ENCODE data around the gene MAPK10. TPM values are rescaled to one million over a fixed set of nuclear protein-coding genes. Genes with fewer than 3 reads are reported as not detected.

MAPK10 gene
- total and polyA plus RNA-seq, 2 experiments from 2014 or later = 3.6 to 8.1 TPM

- TF ChIP-seq, protein P1, sequence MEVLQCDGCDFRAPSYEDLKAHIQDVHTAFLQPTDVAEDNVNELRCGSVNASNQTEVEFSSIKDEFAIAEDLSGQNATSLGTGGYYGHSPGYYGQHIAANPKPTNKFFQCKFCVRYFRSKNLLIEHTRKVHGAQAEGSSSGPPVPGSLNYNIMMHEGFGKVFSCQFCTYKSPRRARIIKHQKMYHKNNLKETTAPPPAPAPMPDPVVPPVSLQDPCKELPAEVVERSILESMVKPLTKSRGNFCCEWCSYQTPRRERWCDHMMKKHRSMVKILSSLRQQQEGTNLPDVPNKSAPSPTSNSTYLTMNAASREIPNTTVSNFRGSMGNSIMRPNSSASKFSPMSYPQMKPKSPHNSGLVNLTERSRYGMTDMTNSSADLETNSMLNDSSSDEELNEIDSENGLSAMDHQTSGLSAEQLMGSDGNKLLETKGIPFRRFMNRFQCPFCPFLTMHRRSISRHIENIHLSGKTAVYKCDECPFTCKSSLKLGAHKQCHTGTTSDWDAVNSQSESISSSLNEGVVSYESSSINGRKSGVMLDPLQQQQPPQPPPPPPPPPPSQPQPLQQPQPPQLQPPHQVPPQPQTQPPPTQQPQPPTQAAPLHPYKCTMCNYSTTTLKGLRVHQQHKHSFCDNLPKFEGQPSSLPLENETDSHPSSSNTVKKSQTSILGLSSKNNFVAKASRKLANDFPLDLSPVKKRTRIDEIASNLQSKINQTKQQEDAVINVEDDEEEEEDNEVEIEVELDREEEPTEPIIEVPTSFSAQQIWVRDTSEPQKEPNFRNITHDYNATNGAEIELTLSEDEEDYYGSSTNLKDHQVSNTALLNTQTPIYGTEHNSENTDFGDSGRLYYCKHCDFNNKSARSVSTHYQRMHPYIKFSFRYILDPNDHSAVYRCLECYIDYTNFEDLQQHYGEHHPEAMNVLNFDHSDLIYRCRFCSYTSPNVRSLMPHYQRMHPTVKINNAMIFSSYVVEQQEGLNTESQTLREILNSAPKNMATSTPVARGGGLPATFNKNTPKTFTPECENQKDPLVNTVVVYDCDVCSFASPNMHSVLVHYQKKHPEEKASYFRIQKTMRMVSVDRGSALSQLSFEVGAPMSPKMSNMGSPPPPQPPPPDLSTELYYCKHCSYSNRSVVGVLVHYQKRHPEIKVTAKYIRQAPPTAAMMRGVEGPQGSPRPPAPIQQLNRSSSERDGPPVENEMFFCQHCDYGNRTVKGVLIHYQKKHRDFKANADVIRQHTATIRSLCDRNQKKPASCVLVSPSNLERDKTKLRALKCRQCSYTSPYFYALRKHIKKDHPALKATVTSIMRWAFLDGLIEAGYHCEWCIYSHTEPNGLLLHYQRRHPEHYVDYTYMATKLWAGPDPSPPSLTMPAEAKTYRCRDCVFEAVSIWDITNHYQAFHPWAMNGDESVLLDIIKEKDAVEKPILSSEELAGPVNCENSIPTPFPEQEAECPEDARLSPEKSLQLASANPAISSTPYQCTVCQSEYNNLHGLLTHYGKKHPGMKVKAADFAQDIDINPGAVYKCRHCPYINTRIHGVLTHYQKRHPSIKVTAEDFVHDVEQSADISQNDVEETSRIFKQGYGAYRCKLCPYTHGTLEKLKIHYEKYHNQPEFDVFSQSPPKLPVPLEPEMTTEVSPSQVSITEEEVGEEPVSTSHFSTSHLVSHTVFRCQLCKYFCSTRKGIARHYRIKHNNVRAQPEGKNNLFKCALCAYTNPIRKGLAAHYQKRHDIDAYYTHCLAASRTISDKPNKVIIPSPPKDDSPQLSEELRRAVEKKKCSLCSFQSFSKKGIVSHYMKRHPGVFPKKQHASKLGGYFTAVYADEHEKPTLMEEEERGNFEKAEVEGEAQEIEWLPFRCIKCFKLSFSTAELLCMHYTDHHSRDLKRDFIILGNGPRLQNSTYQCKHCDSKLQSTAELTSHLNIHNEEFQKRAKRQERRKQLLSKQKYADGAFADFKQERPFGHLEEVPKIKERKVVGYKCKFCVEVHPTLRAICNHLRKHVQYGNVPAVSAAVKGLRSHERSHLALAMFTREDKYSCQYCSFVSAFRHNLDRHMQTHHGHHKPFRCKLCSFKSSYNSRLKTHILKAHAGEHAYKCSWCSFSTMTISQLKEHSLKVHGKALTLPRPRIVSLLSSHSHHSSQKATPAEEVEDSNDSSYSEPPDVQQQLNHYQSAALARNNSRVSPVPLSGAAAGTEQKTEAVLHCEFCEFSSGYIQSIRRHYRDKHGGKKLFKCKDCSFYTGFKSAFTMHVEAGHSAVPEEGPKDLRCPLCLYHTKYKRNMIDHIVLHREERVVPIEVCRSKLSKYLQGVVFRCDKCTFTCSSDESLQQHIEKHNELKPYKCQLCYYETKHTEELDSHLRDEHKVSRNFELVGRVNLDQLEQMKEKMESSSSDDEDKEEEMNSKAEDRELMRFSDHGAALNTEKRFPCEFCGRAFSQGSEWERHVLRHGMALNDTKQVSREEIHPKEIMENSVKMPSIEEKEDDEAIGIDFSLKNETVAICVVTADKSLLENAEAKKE (CRISPR knock-in tag; IDR thresholded peaks at IDR 0.05) = no peak
- TF ChIP-seq STAT1 (IDR thresholded peaks at IDR 0.05; ENCODE audit: unreplicated experiment) (no peak), EZH2phosphoT487 (IDR thresholded peaks at IDR 0.05; ENCODE audit: unreplicated experiment) (no peak), POLR2AphosphoS5 (IDR thresholded peaks at IDR 0.05; ENCODE audit: low read depth) (no peak), ETS1 (IDR thresholded peaks at IDR 0.05) (no peak), EZH2 (IDR thresholded peaks at IDR 0.05; ENCODE audit: low read depth, unreplicated experiment) (no peak), NANOG (IDR thresholded peaks at IDR 0.05; ENCODE audit: borderline replicate concordance) (no peak), JUNB (IDR thresholded peaks at IDR 0.05; ENCODE audit: unreplicated experiment) (no peak), CREB1 (CRISPR knock-in tag; IDR thresholded peaks at IDR 0.05; ENCODE audit: low read depth) (no peak)
These were observed 229.5 kb downstream of the MAPK10 start (continued) for GRCh38 chr4:86130160-86130933.

Measured in GM23338 (cell line).